HG03558 (cell line): ENCODE measurements around the gene PIK3R4.

Source experiments
- ATAC-seq: cut with Tn5 transposase; IDR thresholded peaks from one replicate; pipeline ENCODE4 v1.9.1; 2021; ENCODE audit warnings: moderate number of reproducible peaks; ENCODE audit not compliant: unreplicated experiment; ENCODE audit errors: extremely low read depth

Gene PIK3R4

GRCh38 chr3:130746246-130747039 is at the start of gene PIK3R4:
PIK3R4 (minus strand) TSS chr3:130746829; CDS start chr3:130745218, 1,611 bp downstream.
- ATAC-seq = peak; percentile 90

- no peak for ATAC-seq
These were observed 48.8 kb upstream of the PIK3R4 start for GRCh38 chr3:130795396-130795795.

- no peak for ATAC-seq
These were observed 45.6 kb upstream of the PIK3R4 start for GRCh38 chr3:130792246-130792645.

- no peak for ATAC-seq
These were observed 43.2 kb upstream of the PIK3R4 start for GRCh38 chr3:130789782-130790322.

- no peak for ATAC-seq
These were observed 40.9 kb upstream of the PIK3R4 start for GRCh38 chr3:130787422-130788068.

- ATAC-seq = no peak
These were observed 39.7 kb upstream of the PIK3R4 start for GRCh38 chr3:130786306-130786705.

- ATAC-seq = no peak
These were observed 37.0 kb upstream of the PIK3R4 start for GRCh38 chr3:130783629-130784028.

- no peak for ATAC-seq
These were observed 32.9 kb upstream of the PIK3R4 start for GRCh38 chr3:130779486-130779885.

- peak; percentile 86 for ATAC-seq
These were observed 32.4 kb upstream of the PIK3R4 start for GRCh38 chr3:130779031-130779430.

GRCh38 chr3:130773366-130773765 is 26.7 kb upstream of the PIK3R4 start:
- no peak for ATAC-seq

GRCh38 chr3:130772129-130772528 is 25.5 kb upstream of the PIK3R4 start:
- no peak for ATAC-seq

- no peak for ATAC-seq
These were observed 24.0 kb upstream of the PIK3R4 start for GRCh38 chr3:130770644-130771043.

- no peak for ATAC-seq
These were observed 15.2 kb upstream of the PIK3R4 start for GRCh38 chr3:130761730-130762311.

GRCh38 chr3:130760922-130761321 is 14.3 kb upstream of the PIK3R4 start:
- no peak for ATAC-seq

- no peak for ATAC-seq
These were observed 13.2 kb upstream of the PIK3R4 start for GRCh38 chr3:130759692-130760338.

- no peak for ATAC-seq
These were observed 12.2 kb upstream of the PIK3R4 start for GRCh38 chr3:130758624-130759369.

GRCh38 chr3:130757611-130758150 is 11.1 kb upstream of the PIK3R4 start:
- ATAC-seq = no peak

- no peak for ATAC-seq
These were observed 9.0 kb upstream of the PIK3R4 start for GRCh38 chr3:130755666-130756065.

GRCh38 chr3:130748981-130749380 is 2.4 kb upstream of the PIK3R4 start:
- ATAC-seq = no peak

GRCh38 chr3:130748467-130748861 is 1.8 kb upstream of the PIK3R4 start:
- ATAC-seq = no peak
